Prostate gland (tissue), 2 donors: ENCODE results near the gene PATZ1. TPM values are rescaled to one million over a fixed set of nuclear protein-coding genes. Genes with fewer than 3 reads are reported as not detected.

Experiments used
- DNase-seq: peaks from one replicate; pipeline ENCODE4 v3.0.0-alpha.2; 2019; ENCODE audit warnings: low spot score
- H3K27ac ChIP-seq, 2 donors: fragments of 200-600 bp; sonication (generic); 2 replicates each; pipeline ENCODE4 v1.5.1; 2017 to 2019
- H3K27me3 ChIP-seq: fragments of 200-600 bp; sonication (generic); replicated peaks from 2 replicates; pipeline ENCODE4 v1.5.1; 2019; ENCODE audit not compliant: insufficient read depth
- H3K36me3 ChIP-seq, 2 donors: fragments of 200-600 bp; sonication (generic); 1 replicate in 1 of 2; 2 replicates in 1 of 2; pipeline versions ENCODE4 v1.5.1 to v1.8.1; 2017 to 2019
- H3K4me1 ChIP-seq: fragments of 200-600 bp; sonication (generic); replicated peaks from 2 replicates; pipeline ENCODE4 v1.5.1; 2019
- H3K4me3 ChIP-seq, 2 donors: fragments of 200-600 bp; sonication (generic); 2 replicates each; pipeline ENCODE4 v1.5.1; 2017 to 2019
- H3K9me3 ChIP-seq: fragments of 200-600 bp; sonication (generic); 2 replicates; pipeline ENCODE4 v1.5.1; 2017
- CTCF ChIP-seq, 4 experiments: fragments of 200-600 bp in 2 of 4; fragments of 450-650 bp in 2 of 4; sonication (generic) in 2 of 4; IDR thresholded peaks; 1 replicate in 3 of 4; 2 replicates in 1 of 4; pipeline ENCODE4 v1.5.1; 2016 to 2019; ENCODE audit warnings: antibody characterized with exemption in 4 of 4, mild to moderate bottlenecking in 2 of 4, moderate library complexity in 2 of 4
- POLR2A ChIP-seq: fragments of 450-650 bp; IDR thresholded peaks from one replicate; pipeline ENCODE4 v1.6.1; 2016; ENCODE audit warnings: antibody characterized with exemption, mild to moderate bottlenecking
- POLR2AphosphoS5 ChIP-seq: sonication (generic); formaldehyde crosslinking; IDR thresholded peaks from one replicate; pipeline ENCODE4 v1.6.1; 2017; ENCODE audit warnings: antibody characterized with exemption
- WGBS: methylation state at CpG from one replicate; pipeline ENCODE4 v1.1.5; 2018; 5-methylcytosine and 5-hydroxymethylcytosine counted together
- intact Hi-C: fragments of 100-400 bp; cut with DNase I; formaldehyde crosslinking; loops from one replicate; pipeline ENCODE4 v1.14.2; 2022
- total RNA-seq, 2 donors: library from RNA; depleted of rRNA; stranded (reverse); fragments of >200 nt; gene quantifications; one replicate each; pipeline ENCODE4 v1.1.0, GENCODE V29; 2016

Gene PATZ1
- total RNA-seq, 2 donors from 2014 or later = 38.5 to 58.4 TPM

- no peak for DNase-seq
- Histone ChIP-seq H3K9me3 (no peaks in the 10 kb centered on the region), H3K27ac (peak overlapping the region; percentile 85 to 91), H3K36me3 (no peaks in the 10 kb centered on the region), H3K27me3 (no peaks in the 10 kb centered on the region), H3K4me1 (no peaks in the 10 kb centered on the region), H3K4me3 (peak overlapping the region; percentile 41 to 48)
- under 1% methylated on average over 20 of the region's 20 CpGs for WGBS
- TF ChIP-seq POLR2AphosphoS5 (no peak), CTCF (IDR thresholded peaks at IDR 0.05) (no peak), POLR2A (no peak)
- intact Hi-C loops = no loop called here
These were observed 54.5 kb downstream of the PATZ1 start for GRCh38 chr22:31291481-31292235.

- no peaks in the 10 kb centered on the region for H3K4me1 ChIP-seq
- H3K36me3 ChIP-seq = no peaks in the 10 kb centered on the region
- peak; percentile 97 for DNase-seq
- H3K4me3 ChIP-seq = peak overlapping the region; percentile 41 to 48
- no peaks in the 10 kb centered on the region for H3K9me3 ChIP-seq
- H3K27me3 ChIP-seq = no peaks in the 10 kb centered on the region
- 1% methylated on average over 83 of the region's 95 CpGs for WGBS
- H3K27ac ChIP-seq = peak overlapping the region; percentile 85 to 91
- intact Hi-C loops = no loop called here
- peak in 1 of 4 experiments; percentile 24 for TF ChIP-seq CTCF (IDR thresholded peaks at IDR 0.05)
- peak; percentile 97 for TF ChIP-seq POLR2A
- peak; percentile 98 for TF ChIP-seq POLR2AphosphoS5
These were observed 55.4 kb downstream of the PATZ1 start for GRCh38 chr22:31290494-31291471.

GRCh38 chr22:31289344-31289743 lies 56.8 kb downstream of the PATZ1 start:
- intact Hi-C loops = no loop called here
- Histone ChIP-seq H3K36me3 (no peaks in the 10 kb centered on the region), H3K27ac (peak overlapping the region; percentile 85 to 91), H3K4me3 (no peak overlapping the region), H3K27me3 (no peaks in the 10 kb centered on the region), H3K4me1 (no peaks in the 10 kb centered on the region), H3K9me3 (no peaks in the 10 kb centered on the region)
- no peak for DNase-seq
- TF ChIP-seq CTCF (IDR thresholded peaks at IDR 0.05) (no peak), POLR2A (no peak), POLR2AphosphoS5 (no peak)
- WGBS = 79% methylated on average over 13 of the region's 13 CpGs

GRCh38 chr22:31288496-31289240 lies 57.5 kb downstream of the PATZ1 start:
- intact Hi-C loops = no loop called here
- H3K36me3 ChIP-seq = no peaks in the 10 kb centered on the region
- H3K4me1 ChIP-seq = no peaks in the 10 kb centered on the region
- WGBS = 80% methylated on average over 5 of the region's 5 CpGs
- no peaks in the 10 kb centered on the region for H3K9me3 ChIP-seq
- H3K4me3 ChIP-seq = no peak overlapping the region
- H3K27me3 ChIP-seq = no peaks in the 10 kb centered on the region
- H3K27ac ChIP-seq = peak overlapping the region; percentile 85 to 91
- no peak for DNase-seq
- no peak for TF ChIP-seq CTCF (IDR thresholded peaks at IDR 0.05)
- TF ChIP-seq POLR2A = no peak
- TF ChIP-seq POLR2AphosphoS5 = no peak
